ENCODE measurements around the gene STAG1.
A peak's percentile ranks its signal among the peaks of the same experiment; 100 is the strongest.
"Not testable (repeated sequence)": the region's sequence is repeated elsewhere in the genome, so short reads cannot be mapped to it uniquely, and the experiment has no call there.

The STAG1 gene

DNA sequence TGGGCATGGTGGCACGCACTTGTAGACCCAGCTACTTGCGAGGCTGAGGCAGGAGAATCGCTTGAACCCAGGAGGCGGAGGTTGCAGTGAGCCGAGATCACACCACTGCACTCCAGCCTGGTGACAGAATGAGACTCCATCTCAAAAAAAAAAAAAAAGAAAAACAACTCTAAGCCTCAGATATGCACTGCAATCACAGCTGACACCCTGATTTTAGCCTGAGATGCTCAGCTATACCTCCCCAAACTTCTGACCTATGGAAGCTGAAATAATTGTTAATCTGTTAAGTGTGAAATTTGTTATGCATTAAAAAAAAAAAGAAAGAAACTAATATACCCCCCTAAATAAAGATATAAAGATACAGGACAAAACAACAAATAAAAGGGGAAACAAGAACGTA, 2.6 kb downstream of the STAG1 start:
- H3K4me3 ChIP-seq (ENCODE audit: low read depth, low read length); DNase-seq (ENCODE audit: low read depth): not testable (repeated sequence)

DNA sequence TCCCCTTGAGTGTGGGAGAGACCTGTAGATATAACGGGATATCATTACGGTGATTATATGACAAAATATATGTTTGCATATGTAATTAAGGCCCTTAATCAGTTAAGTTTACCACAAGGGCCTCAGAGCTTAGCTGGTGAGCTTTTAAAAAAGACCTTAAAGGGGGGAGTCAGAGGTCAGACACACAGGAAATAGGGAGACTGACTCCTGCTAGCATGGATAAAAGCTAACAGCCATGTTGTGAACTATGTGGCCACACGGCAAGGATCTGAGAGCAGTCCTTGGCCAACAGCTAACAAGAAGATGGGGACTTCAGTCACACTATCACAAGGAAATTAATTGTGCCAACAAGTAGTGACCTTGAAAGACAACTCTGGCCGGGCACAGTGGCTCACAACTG, 3.1 kb downstream of the STAG1 start:
- no peak overlapping the region for H3K4me3 ChIP-seq (ENCODE audit: low read depth, low read length)
- no peak for DNase-seq (ENCODE audit: low read depth)

DNA sequence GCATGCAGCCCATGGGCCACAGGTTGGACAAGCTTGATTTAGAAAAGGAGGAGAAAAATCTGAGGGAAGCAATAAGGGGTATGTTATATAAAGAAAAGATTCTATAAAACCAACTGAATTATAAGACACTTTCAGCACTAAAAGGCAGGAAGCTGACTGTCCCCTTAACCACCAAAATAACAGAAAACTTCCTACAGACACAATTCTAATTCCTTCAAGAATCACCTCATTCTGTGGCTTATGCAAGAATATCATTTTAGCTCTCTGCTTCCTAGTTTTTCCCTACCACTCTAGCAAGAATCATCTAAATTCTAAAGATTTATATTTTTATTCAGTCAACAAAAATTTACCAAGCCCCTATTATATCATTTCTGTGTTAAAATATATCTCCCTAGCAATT, 6.3 kb downstream of the STAG1 start:
- no peak for DNase-seq (ENCODE audit: low read depth)
- H3K4me3 ChIP-seq (ENCODE audit: low read depth, low read length): no peak overlapping the region

DNA sequence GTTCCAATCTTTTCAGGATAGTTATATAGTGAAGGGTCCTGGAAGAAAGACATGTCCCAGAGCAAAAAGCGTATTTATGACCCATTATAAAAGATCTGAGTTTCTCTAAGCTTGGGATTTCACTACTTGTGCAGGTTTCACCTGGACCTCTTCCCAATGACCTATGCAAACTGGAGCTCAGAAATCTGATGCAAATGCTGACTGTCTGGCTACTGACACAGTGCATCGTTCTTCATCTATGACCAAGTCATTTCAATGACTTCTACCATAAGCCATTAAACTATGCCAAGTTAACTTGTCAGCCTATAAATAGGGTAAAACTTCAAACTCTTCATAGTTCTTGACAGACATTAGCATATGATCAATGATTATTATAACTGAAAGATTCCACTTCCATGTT, 11.1 kb downstream of the STAG1 start:
- no peak overlapping the region for H3K4me3 ChIP-seq (ENCODE audit: low read depth, low read length)
- no peak for DNase-seq (ENCODE audit: low read depth)

DNA sequence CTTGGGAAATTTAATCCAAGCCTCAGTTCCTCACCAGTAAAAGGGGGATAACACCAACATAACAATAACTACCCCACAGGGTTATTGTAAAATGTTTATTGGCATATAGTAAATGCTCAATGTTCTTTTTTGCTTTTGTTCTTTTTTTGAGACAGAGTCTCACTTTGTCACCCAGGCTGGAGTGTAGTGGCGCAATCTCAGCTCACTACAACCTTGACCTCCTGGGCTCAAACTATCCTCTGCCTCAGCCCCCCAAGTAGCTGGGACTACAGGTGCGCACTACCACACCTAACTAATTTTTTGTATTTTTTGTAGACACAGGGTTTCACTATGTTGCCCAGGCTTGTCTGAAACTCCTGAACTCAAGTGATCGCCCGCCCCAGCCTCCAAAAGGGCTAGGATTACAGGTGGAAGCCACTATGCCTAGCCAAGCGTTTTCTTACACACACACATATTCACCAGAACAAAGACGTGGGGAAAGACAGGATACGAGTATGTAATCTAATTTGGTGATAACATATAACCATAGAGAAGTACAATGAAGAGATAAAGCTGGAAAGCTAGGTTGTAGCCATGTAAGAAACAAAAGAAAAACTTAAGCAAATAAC, 11.7 kb downstream of the STAG1 start:
- no peak for DNase-seq (ENCODE audit: low read depth)
- H3K4me3 ChIP-seq (ENCODE audit: low read depth, low read length): no peak overlapping the region

DNA sequence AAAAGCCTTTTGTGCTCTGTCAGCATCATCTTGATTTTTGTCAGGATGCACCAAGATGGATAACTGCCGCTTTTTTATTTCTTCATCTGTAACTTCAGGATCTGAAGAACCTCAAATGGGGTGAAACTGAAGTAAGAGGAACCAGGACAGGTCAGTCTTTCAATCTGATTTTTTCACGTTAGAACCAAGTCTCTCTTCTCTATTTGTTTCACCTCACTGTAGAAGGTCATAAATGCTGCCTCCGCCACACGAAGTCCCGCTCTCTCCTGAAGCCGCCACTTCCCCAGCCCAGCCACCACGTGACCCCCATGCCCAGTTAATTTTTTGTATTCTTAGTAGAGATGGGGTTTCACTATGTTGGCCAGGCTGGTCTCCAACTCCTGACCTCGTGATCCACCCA, 15.2 kb downstream of the STAG1 start:
- not testable (repeated sequence) for DNase-seq (ENCODE audit: low read depth); H3K4me3 ChIP-seq (ENCODE audit: low read depth, low read length)

DNA sequence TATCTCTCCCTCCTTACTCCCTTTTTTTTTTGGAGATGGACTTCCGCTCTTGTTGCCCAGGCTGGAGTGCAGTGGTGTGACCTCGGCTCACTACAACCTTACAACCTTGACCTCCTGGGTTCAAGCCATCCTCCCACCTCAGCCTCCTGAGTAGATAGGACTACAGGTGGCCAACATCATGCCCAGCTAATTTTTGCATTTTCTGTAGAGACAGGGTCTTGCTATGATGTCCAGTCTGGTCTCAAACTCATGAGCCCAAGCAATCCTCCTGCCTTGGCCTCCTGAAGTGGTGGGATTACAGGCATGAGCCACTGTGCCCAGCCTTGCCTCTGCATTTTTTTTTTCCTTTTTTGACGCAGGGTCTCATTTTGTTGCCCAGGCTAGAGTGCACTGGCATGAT, 17.1 kb downstream of the STAG1 start:
- no peak for DNase-seq (ENCODE audit: low read depth)

DNA sequence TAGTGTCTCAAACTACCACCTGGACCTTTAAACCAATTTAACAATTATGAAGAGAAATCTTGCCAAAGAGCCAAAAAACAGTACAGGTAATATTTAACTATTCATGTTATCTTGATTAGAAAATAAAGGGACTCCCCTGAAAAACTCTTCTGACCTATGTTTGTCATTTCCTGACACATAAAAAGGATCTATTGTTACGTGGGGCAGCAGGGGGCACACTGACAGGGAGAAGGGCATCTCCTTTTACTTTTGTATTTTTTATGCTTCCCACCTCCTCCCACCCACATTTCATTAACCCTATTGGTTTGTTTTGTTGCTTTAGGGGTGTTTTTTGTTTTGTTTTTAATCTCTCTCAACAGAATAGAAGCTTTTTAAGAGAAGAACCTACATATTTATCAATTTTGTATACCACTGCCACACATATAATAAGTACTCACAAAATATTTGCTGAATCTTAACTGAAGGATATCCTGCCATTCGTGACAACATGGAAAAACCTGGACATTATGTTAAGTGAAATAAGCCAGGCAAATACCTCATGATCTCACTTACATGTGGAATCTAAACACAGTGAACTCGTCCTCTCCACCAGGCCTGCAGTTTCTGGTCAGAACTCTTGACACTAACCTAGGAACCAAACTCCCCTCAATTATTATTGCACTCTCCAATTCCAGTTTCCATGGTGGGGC, 17.7 kb downstream of the STAG1 start:
- no peak for DNase-seq (ENCODE audit: low read depth)
- H3K4me3 ChIP-seq (ENCODE audit: low read depth, low read length): no peak overlapping the region

More for the DNA sequence above, 17.1 kb downstream of the STAG1 start:
- H3K4me3 ChIP-seq (ENCODE audit: low read depth, low read length): no peak overlapping the region

DNA sequence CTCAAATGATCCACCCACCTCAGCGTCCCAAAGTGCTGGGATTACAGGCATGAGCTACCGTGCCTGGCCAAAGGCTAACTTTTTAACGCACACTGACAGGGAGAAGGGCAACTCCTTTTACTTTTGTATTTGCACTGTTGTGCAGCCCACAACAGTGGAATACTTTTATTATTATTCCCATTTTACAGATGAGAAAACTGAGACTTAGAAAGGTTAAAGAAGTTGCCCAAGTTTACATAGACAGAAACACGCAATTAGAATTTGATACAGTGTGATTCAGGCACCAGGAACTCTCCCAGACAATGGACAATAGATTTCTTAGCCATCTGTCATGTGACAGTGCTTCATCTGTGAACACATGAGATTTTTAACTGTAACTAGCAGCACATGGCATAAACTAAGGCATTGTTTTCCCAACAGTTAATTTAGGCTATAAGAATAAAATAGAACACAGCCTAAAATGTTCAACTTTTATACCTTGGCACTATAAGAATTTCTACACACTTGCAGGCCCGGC, 18.8 kb downstream of the STAG1 start:
- H3K4me3 ChIP-seq (ENCODE audit: low read depth, low read length): no peak overlapping the region
- DNase-seq (ENCODE audit: low read depth): no peak

DNA sequence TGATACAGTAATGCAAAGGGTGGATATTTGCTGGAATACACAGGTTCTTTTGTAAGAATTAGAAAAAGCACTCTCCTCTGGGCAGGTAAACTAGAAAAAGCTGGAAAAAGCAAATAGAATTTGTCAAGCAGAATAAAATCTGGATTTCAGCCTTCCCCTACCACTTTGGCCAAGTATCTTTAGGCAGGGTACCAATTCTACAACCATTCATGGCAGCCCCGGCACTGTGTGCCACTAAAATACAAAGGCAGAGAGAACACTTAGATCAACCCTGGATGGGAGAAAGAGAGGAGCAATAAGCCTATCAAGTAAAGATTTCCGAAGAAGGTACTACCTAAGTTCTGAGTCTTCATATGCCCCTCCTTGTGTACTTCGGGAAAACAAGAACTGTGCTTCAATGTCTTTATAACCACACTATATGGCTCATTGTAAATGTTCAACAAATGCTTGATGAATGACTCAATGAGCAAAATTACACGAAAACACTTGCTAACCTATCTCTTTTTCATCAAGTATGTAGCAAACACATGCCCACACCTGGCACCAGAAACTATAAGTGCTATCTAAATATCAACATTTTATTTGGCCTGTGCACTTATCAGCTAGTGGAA, 20.8 kb downstream of the STAG1 start:
- no peak overlapping the region for H3K4me3 ChIP-seq (ENCODE audit: low read depth, low read length)
- DNase-seq (ENCODE audit: low read depth): no peak

DNA sequence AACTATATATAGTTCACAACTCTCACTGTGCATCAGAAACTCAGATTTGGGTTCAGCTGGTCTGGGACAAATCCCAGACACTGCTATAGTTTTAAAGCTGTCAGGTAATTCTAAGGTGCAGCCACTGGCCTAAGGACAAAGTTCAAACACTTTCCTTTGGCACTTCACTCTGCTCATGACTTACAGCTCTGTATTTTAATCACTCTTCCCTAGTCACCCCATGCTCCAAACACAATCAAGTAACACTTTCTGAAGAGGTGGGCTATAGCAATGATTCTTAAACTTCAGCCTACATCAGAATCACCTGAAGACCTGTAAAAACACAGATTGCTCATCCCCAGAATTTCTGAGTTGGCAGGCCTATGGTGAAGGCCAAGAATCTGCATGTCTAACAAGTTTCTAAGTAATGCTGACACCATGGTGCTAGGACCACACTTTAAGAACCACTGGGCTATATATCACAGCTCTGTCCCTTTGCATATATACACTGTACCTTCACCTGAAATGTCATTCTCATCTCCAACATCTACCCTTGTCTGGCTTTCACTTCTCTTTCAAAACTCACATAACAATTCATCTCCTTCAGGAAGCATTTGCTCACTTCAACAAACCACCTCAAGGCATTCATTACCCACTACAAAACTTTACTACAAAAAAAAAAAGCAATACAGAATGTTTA, 21.4 kb downstream of the STAG1 start:
- H3K4me3 ChIP-seq (ENCODE audit: low read depth, low read length): no peak overlapping the region
- DNase-seq (ENCODE audit: low read depth): no peak

DNA sequence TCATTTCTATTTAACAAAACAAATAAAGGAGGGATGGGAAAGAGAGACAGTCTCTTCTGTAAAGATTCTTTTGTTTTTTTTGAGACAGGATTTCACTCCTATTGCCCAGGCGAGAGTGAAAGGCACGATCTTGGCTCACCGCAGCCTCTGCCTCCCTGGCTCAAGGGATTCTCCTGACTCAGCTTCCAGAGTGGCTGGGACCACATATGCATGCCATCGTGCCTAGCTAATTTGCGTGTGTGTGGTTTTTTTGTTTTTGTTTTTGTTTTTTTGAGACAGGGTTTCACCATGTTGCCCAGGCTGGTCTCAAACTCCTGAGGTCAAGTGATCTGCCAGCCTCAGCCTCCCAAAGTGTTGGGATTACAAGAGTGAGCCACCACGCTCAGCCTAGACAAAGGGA, 23.3 kb downstream of the STAG1 start:
- DNase-seq (ENCODE audit: low read depth): peak; percentile 19
- no peak overlapping the region for H3K4me3 ChIP-seq (ENCODE audit: low read depth, low read length)

DNA sequence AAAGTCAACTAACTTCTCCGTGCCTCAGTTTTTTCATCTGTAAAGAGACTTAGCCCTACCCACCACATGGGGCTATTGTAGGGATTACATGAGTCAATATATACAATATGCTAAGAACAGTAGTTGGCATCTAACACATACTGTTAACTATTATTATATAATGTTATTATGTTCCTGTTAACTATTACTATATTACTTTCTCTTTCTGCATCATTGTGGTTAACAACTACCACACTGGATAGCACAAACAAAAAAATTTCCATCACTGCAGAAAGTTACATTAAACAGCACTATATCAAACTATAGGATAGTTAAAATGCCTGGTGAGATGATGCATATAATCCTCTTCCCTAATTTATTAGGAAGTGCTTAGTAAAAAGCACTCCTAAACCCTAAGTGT, 23.7 kb downstream of the STAG1 start:
- H3K4me3 ChIP-seq (ENCODE audit: low read depth, low read length): no peak overlapping the region
- DNase-seq (ENCODE audit: low read depth): no peak

DNA sequence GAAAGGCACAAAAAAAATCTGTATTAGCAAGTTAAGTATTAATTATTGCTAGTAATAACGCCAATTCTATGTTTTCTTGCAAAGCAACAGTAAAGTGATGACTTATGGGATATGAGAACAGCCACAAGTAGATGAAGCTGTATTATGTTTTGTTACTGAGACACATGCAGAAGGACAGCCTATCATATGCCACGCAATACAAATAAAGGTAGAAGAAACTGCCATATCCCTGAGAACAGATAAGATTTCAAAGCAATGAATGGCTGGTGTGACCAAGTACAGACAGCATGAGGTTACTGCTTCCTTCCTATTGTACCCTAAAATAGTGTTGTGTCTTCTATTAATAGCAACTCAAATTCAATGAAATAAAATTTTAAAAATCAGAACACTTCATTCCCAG, 26.7 kb downstream of the STAG1 start:
- no peak for DNase-seq (ENCODE audit: low read depth)
- no peak overlapping the region for H3K4me3 ChIP-seq (ENCODE audit: low read depth, low read length)

DNA sequence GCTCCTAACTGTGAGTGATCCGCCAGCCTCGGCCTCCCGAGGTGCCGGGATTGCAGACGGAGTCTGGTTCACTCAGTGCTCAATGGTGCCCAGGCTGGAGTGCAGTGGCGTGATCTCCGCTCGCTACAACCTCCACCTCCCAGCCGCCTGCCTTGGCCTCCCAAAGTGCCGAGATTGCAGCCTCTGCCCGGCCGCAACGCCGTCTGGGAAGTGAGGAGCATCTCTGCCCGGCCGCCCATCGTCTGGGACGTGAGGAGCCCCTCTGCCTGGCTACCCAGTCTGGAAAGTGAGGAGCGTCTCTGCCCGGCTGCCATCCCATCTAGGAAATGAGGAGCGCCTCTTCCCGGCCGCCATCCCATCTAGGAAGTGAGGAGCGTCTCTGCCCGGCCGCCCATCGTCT, 29.3 kb downstream of the STAG1 start:
- H3K4me3 ChIP-seq (ENCODE audit: low read depth, low read length); DNase-seq (ENCODE audit: low read depth): not testable (repeated sequence)

DNA sequence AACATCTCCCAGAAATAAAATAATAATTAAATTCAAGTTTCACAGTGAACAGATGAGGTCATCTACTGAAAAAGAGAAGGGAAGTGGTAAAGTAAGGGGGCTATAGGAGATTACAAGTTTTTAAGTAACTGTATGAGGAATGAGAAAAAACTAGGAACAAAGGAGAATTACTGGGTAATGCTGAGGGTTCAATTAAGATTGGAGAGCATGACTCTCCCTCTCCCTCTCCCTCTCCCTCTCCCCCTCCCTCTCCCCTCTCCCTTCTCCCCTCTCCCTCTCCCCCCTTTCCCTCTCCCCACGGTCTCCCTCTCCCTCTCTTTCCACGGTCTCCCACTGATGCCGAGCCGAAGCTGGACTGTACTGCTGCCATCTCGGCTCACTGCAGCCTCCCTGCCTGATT, 29.8 kb downstream of the STAG1 start:
- not testable (repeated sequence) for DNase-seq (ENCODE audit: low read depth); H3K4me3 ChIP-seq (ENCODE audit: low read depth, low read length)

DNA sequence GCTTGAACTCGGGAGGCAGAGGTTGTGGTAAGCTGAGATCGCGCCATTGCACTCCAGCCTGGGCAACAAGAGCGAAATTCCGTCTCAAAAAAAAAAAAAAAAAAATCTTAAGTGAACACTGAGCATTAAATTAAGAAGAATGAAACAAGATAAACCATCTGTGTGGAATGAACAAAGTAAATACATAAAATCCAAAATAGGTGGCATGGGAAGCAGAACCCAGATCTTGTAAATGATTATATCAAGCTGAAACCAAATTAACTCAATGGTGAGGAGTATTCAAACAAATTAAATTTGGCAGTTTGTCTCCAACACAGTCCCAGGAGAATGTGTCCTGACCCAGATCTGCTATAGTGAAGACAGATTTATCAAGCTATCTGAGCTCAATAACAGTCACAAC, 32.1 kb downstream of the STAG1 start:
- no peak for DNase-seq (ENCODE audit: low read depth)
- no peak overlapping the region for H3K4me3 ChIP-seq (ENCODE audit: low read depth, low read length)

DNA sequence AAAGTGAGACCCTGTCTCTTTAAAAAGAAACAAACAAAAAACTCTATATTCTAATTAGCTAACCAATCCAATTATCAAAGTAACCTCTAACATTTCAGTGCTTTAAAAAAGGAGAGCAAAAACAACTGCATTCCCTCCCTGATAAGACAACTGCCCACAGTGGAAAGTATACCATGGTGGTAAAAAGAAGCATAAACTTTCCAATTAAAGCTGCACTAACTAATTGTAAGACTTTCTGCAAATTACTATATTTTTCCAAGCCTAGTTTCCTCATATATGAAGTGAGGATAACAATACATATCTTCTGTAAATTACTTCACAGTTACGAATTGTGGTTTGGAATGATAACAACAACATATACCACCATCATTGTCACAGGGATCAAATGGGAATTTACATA, 35.5 kb downstream of the STAG1 start:
- no peak for DNase-seq (ENCODE audit: low read depth)
- H3K4me3 ChIP-seq (ENCODE audit: low read depth, low read length): no peak overlapping the region

DNA sequence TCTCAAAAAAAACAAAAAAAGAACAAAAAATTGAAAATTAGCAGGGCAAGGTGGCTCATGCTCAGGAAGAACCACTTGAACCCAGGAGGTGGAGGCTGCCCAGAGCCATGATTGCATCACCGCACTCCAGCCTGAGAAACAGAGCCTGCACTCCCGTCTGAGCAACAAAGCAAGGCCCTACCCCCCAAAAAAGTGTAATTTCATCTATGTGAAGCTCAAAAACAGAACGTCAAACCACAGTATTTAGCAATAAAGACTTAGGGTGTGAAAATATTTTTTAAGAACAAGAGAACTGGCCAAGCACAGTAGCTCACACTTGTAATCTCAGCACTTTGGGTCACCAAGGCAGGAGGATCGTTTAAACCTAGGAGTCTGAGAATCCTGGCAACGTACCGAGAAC, 38.2 kb downstream of the STAG1 start:
- H3K4me3 ChIP-seq (ENCODE audit: low read depth, low read length): no peak overlapping the region
- DNase-seq (ENCODE audit: low read depth): no peak

DNA sequence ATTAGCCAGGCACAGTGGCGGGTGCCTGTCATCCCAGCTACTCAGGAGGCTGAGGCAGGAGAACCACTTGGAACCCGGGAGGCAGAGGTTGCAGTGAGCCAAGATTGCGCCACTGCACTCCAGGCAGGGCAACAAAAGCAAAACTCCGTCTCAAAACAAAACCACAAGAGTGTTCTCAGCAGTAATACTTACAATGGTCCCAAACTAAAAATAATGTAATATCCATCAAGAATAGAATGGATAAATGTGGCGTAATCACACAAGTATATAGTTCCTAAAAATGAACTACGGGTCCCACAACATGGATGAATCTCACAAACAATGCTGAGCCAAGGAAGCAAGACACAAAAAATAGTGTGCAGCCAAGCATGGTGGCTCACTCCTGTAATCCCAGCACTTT, 39.2 kb downstream of the STAG1 start:
- H3K4me3 ChIP-seq (ENCODE audit: low read depth, low read length): no peak overlapping the region
- DNase-seq (ENCODE audit: low read depth): no peak

Data from skeletal muscle cell (primary cell).